GM12878 (cell line): Measurements from ENCODE around the gene EFNA2. TPM values are rescaled to one million over a fixed set of nuclear protein-coding genes. Genes with fewer than 3 reads are reported as not detected.
A peak's percentile ranks its signal among the peaks of the same experiment; 100 is the strongest.

Experiments used
- ASH2L ChIP-seq: fragments of 300-600, 200-600 bp; sonication (generic); IDR thresholded peaks from 2 replicates; pipeline ENCODE4 v1.6.1; 2017; ENCODE audit warnings: low read depth, mild to moderate bottlenecking, borderline replicate concordance
- ATF3 ChIP-seq: IDR thresholded peaks from 2 replicates; pipeline ENCODE4 v1.6.1; 2011; ENCODE audit warnings: low read depth, mild to moderate bottlenecking, low read length, moderate library complexity, borderline replicate concordance; ENCODE audit errors: extremely low read depth
- ATF7 ChIP-seq: fragments of 450-650 bp; IDR thresholded peaks from 2 replicates; pipeline ENCODE4 v1.6.1; 2016; ENCODE audit warnings: low read depth, mild to moderate bottlenecking
- CHD1 ChIP-seq: IDR thresholded peaks from 2 replicates; pipeline ENCODE4 v1.6.1; 2012; ENCODE audit warnings: low read depth, low read length, improper control_type of control experiment
- CREM ChIP-seq: IDR thresholded peaks from 2 replicates; pipeline ENCODE4 v1.6.1; 2014; ENCODE audit warnings: antibody characterized with exemption, low read depth
- GATAD2B ChIP-seq: fragments of 450-650 bp; conservative IDR thresholded peaks from 2 replicates; pipeline ENCODE4 v1.6.1; 2017; ENCODE audit warnings: low read depth, mild to moderate bottlenecking, moderate library complexity
- HCFC1 ChIP-seq: fragments of 150-350 bp; IDR thresholded peaks from 2 replicates; pipeline ENCODE4 v1.6.1; 2014; ENCODE audit warnings: low read length
- KLF5 ChIP-seq: fragments of 450-650 bp; IDR thresholded peaks from 2 replicates; pipeline ENCODE4 v1.6.1; 2014; ENCODE audit warnings: mild to moderate bottlenecking; ENCODE audit not compliant: partially characterized antibody
- NFXL1 ChIP-seq: fragments of 450-650 bp; IDR thresholded peaks from 2 replicates; pipeline ENCODE4 v1.6.1; 2017; ENCODE audit warnings: antibody characterized with exemption, mild to moderate bottlenecking, borderline replicate concordance
- NFYB ChIP-seq: IDR thresholded peaks from 2 replicates; pipeline ENCODE4 v1.6.1; 2011; ENCODE audit warnings: low read depth, mild to moderate bottlenecking, low read length, improper control_type of control experiment, moderate library complexity; ENCODE audit not compliant: insufficient read depth
- NRF1 ChIP-seq: conservative IDR thresholded peaks from 2 replicates; pipeline ENCODE4 v1.6.1; 2011; ENCODE audit warnings: mild to moderate bottlenecking, low read depth, low read length, improper control_type of control experiment
- PRDM15 ChIP-seq: fragments of 450-650 bp; formaldehyde crosslinking; IDR thresholded peaks from 2 replicates; pipeline ENCODE4 v1.4.0; 2020; ENCODE audit warnings: mild to moderate bottlenecking, moderate library complexity
- RCOR1 ChIP-seq: conservative IDR thresholded peaks from 2 replicates; pipeline ENCODE4 v1.6.1; 2012; ENCODE audit warnings: low read depth, low read length, improper control_type of control experiment
- SMAD1 ChIP-seq: fragments of 450-650 bp; IDR thresholded peaks from 2 replicates; pipeline ENCODE4 v1.6.1; 2018; ENCODE audit warnings: mild to moderate bottlenecking, low read depth; ENCODE audit not compliant: partially characterized antibody
- SREBF1 ChIP-seq: IDR thresholded peaks from 2 replicates; pipeline ENCODE4 v1.6.1; 2012; ENCODE audit warnings: mild to moderate bottlenecking, low read length
- SRF ChIP-seq, 2 experiments: IDR thresholded peaks; 2 replicates each; pipeline ENCODE4 v1.6.1; 2011; ENCODE audit warnings: low read depth in 2 of 2, low read length in 2 of 2, mild to moderate bottlenecking in 1 of 2, moderate library complexity in 1 of 2
- STAT3 ChIP-seq: IDR thresholded peaks from 2 replicates; pipeline ENCODE4 v1.6.1; 2011; ENCODE audit warnings: low read depth, low read length, improper control_type of control experiment
- TCF12 ChIP-seq: IDR thresholded peaks from 2 replicates; pipeline ENCODE4 v1.6.1; 2011; ENCODE audit warnings: low read depth, mild to moderate bottlenecking, low read length
- ZNF207 ChIP-seq: fragments of 450-650 bp; IDR thresholded peaks from 2 replicates; pipeline ENCODE4 v1.6.1; 2014; ENCODE audit warnings: antibody characterized with exemption, mild to moderate bottlenecking, borderline replicate concordance
- polyA plus RNA-seq, 11 experiments: library from polyadenylated mRNA; depleted of rRNA in 4 of 11; unstranded in 6 of 11; stranded (reverse) in 5 of 11; fragments of >200 nt; fragmentation: Nextera tagmentation in 4 of 11; fragmentation: Illumina TruSeq in 1 of 11; extraction: Ambion mirVana in 4 of 11; extraction: Trizol in 1 of 11; gene quantifications; 1 replicate in 1 of 11; 2 replicates in 10 of 11; pipeline versions ENCODE4 v1.2.1 to v1.2.3, GENCODE V29; 2011 to 2016; ENCODE audit warnings: inconsistent platforms in 2 of 11, missing spikeins in 2 of 11, low read depth in 1 of 11
- total RNA-seq, 4 experiments: library from RNA; depleted of rRNA in 3 of 4; stranded (reverse); fragments of >200 nt in 3 of 4; fragmentation: Illumina TruSeq in 1 of 4; extraction: Trizol in 1 of 4; gene quantifications; 2 replicates each; pipeline versions ENCODE4 v1.2.1 to v1.2.3, GENCODE V29; 2013 to 2021
- TF ChIP-seq, protein P1 (sequence below): fragments of 450-650 bp; IDR thresholded peaks from 2 replicates; pipeline ENCODE4 v1.6.1; 2016; ENCODE audit warnings: mild to moderate bottlenecking, moderate library complexity, borderline replicate concordance
- TF ChIP-seq, protein P2 (sequence below): fragments of 450-650 bp; IDR thresholded peaks from 2 replicates; pipeline ENCODE4 v1.6.1; 2016; ENCODE audit warnings: mild to moderate bottlenecking

EFNA2 gene
- total and polyA plus RNA-seq, 10 of the 15 experiments (the other 5 are each of a cell fraction or from before 2014, with no cell fraction given) = not detected

- TF ChIP-seq, protein P1, sequence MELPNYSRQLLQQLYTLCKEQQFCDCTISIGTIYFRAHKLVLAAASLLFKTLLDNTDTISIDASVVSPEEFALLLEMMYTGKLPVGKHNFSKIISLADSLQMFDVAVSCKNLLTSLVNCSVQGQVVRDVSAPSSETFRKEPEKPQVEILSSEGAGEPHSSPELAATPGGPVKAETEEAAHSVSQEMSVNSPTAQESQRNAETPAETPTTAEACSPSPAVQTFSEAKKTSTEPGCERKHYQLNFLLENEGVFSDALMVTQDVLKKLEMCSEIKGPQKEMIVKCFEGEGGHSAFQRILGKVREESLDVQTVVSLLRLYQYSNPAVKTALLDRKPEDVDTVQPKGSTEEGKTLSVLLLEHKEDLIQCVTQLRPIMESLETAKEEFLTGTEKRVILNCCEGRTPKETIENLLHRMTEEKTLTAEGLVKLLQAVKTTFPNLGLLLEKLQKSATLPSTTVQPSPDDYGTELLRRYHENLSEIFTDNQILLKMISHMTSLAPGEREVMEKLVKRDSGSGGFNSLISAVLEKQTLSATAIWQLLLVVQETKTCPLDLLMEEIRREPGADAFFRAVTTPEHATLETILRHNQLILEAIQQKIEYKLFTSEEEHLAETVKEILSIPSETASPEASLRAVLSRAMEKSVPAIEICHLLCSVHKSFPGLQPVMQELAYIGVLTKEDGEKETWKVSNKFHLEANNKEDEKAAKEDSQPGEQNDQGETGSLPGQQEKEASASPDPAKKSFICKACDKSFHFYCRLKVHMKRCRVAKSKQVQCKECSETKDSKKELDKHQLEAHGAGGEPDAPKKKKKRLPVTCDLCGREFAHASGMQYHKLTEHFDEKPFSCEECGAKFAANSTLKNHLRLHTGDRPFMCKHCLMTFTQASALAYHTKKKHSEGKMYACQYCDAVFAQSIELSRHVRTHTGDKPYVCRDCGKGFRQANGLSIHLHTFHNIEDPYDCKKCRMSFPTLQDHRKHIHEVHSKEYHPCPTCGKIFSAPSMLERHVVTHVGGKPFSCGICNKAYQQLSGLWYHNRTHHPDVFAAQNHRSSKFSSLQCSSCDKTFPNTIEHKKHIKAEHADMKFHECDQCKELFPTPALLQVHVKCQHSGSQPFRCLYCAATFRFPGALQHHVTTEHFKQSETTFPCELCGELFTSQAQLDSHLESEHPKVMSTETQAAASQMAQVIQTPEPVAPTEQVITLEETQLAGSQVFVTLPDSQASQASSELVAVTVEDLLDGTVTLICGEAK = no peak; the same call in 1 of the 2 replicates
- no peak for TF ChIP-seq STAT3
- no peak for TF ChIP-seq TCF12
- no peak for TF ChIP-seq SMAD1
- TF ChIP-seq CHD1 = no peak
- TF ChIP-seq, protein P2, sequence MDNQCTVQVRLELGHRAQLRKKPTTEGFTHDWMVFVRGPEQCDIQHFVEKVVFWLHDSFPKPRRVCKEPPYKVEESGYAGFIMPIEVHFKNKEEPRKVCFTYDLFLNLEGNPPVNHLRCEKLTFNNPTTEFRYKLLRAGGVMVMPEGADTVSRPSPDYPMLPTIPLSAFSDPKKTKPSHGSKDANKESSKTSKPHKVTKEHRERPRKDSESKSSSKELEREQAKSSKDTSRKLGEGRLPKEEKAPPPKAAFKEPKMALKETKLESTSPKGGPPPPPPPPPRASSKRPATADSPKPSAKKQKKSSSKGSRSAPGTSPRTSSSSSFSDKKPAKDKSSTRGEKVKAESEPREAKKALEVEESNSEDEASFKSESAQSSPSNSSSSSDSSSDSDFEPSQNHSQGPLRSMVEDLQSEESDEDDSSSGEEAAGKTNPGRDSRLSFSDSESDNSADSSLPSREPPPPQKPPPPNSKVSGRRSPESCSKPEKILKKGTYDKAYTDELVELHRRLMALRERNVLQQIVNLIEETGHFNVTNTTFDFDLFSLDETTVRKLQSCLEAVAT = no peak; the same call in 1 of the 2 replicates
- peak; percentile 76 for TF ChIP-seq NRF1
- TF ChIP-seq GATAD2B = peak; percentile 36; the same call in 1 of the 2 replicates
- TF ChIP-seq NFXL1 = no peak
- no peak for TF ChIP-seq PRDM15
- TF ChIP-seq SRF (IDR thresholded peaks at IDR 0.05; ENCODE audit: low read depth in 2 of 2, low read length in 2 of 2) = 0 out of 4 replicates have a peak, but pooled peaks of 1 of the 2 experiments have one; percentile 60
- no peak for TF ChIP-seq ASH2L
- no peak for TF ChIP-seq SREBF1
- TF ChIP-seq ZNF207 = no peak; the same call in 1 of the 2 replicates
- peak; percentile 38; the same call in 1 of the 2 replicates for TF ChIP-seq HCFC1
- TF ChIP-seq CREM = peak; percentile 59
- no peak for TF ChIP-seq RCOR1
- TF ChIP-seq ATF3 = no peak
- no peak for TF ChIP-seq KLF5
- TF ChIP-seq NFYB = peak; percentile 95
- TF ChIP-seq ATF7 = peak; percentile 87
Measured at GRCh38 chr19:1260749-1261537, 24.7 kb upstream of the EFNA2 start (continued).
